CD4-positive, alpha-beta T cell treated with Interleukin-21 for 1 hour (primary cell): ENCODE measurements around the gene CYP1B1.
"Not testable (repeated sequence)": the region's sequence is repeated elsewhere in the genome, so short reads cannot be mapped to it uniquely, and the experiment has no call there.

Source experiments
- DNase-seq: peaks from one replicate; pipeline ENCODE4 v3.0.0-alpha.2; 2020

The CYP1B1 gene

DNA sequence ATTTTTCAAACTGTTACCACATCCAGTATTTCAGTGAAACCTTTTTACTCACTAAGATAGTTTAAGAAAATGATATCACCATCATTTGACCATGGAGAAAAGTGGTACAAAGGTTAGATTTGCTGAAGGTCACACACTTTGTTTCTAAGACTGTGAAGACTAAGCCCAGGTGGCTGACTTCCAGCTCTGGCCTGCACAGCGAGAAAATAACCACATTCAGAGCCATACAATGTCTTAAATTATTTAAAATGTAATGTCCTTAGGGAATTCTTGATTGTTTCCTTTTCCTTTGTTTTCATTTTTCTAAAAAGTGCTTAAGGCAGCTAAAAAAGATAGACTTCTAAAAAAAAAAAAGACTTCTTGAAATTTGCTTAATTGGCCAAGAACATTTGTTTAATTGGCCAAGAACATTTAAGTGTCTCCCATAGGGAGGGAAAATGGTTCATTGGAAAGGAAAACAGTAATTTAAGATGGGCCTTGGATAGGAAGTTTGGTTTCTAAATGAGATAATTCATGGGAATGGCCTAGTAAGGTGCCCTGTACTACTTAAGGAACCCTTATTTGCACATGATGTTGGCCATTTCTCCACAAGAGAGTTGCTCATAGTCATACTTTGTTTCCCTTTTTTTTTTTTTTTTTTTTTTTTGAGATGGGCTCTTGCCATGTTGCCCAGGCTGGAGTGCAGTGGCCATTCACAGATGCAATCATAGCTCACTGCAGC lies 45.2 kb downstream of the CYP1B1 start:
- DNase-seq = no peak

DNA sequence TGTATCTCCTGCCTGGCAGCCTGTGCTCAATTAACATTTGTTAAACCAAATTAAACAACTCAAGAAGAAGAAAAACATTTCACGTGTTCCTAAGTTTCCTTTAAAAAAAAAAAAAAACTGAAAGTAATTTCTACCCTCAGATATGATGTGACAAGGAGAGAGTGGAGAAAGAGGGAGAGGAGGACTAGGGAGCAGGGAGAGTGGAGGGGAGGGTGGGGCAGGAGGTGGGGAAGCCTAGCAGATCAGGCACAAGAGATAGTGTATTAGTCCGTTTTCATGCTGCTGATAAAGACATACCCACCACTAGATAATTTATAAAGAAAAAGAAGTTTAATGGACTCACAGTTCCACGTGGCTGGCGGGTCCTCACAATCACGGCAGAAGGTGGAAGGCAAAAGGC lies 46.4 kb downstream of the CYP1B1 start:
- DNase-seq = no peak

DNA sequence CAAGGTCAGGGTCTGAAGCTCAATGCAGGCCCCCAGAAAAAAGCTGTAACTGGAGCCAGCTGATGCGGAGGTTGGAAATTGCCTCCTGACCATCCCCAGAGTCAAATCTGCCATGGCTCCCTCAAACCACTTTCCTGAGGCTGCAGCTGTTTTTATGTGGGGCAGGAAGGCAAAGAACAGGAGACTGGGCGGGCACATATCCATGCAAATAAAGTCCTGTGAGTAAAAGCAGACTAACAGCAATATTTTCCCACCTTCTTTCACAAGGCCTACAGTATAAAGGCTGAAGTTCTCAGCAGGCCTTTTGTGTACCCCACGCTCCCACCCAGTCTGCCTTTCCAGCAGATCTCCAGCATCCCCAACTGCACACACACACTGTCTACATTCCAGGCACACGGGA lies 47.1 kb downstream of the CYP1B1 start:
- DNase-seq = no peak

GRCh38 chr2:38026846-38027245 lies 49.1 kb downstream of the CYP1B1 start:
- DNase-seq = no peak

DNA sequence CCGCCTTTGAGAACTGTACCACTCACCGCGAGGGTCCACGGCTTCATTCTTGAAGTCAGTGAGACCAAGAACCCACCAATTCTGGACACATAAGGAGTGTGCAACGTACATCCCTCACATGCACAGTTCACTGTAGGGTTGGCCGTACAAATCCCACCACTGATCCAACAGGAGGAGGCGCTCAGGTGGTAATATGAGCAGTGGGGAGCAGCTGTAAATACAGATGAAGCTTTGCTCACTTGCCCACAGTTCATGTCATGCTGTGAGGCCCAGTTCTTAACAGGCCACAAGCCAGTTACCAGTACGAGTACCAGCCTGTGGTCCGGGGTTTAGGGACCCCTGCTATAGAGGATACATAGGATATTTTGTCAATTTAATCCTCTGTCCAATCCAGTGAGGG lies 54.4 kb downstream of the CYP1B1 start:
- DNase-seq = no peak

GRCh38 chr2:38020359-38021069 lies 55.4 kb downstream of the CYP1B1 start:
- not testable (repeated sequence) for DNase-seq

GRCh38 chr2:38017836-38018235 lies 58.1 kb downstream of the CYP1B1 start:
- DNase-seq = no peak
